Retinal pigment epithelial cell (primary cell): ENCODE measurements around the gene TRIM64.
"Not testable (repeated sequence)": the region's sequence is repeated elsewhere in the genome, so short reads cannot be mapped to it uniquely, and the experiment has no call there.

Experiments used
- DNase-seq: peaks from one replicate; pipeline ENCODE4 v3.0.0-alpha.2; 2010; ENCODE audit warnings: low read depth
- H3K4me3 ChIP-seq: 2 replicates; pipeline ENCODE4 v1.5.1; 2011; ENCODE audit warnings: mild to moderate bottlenecking, low read length, control low read depth, moderate library complexity
- CTCF ChIP-seq: conservative IDR thresholded peaks from 2 replicates; pipeline ENCODE4 v1.5.1; 2011; ENCODE audit warnings: low read depth, low read length, control low read depth, inconsistent platforms

Gene TRIM64

GRCh38 chr11:89965737-89966136 is at the start of gene TRIM64:
Gene TRIM64 (plus strand): TSS chr11:89966037. CDS start chr11:89968504, 2,467 bp downstream.
- not testable (repeated sequence) for DNase-seq, H3K4me3 ChIP-seq

GRCh38 chr11:89922195-89922660 is 43.6 kb upstream of the TRIM64 start, which contains the start of gene TRIM49D1:
Gene TRIM49D1 (minus strand): TSS chr11:89922245. CDS start chr11:89917710, 4,535 bp downstream.
- no peak for TF ChIP-seq CTCF
- no peak for DNase-seq
- H3K4me3 ChIP-seq, result no peak within 1 kb of the TSS

GRCh38 chr11:89923764-89924163 is 42.1 kb upstream of the TRIM64 start, which contains the start of gene TRIM49D2:
Gene TRIM49D2 (plus strand): TSS chr11:89924064. CDS start chr11:89926762, 2,698 bp downstream.
- not testable (repeated sequence) for DNase-seq, H3K4me3 ChIP-seq

- DNase-seq, result not testable (repeated sequence)
These were observed 5.0 kb upstream of the TRIM64 start for GRCh38 chr11:89960833-89961232.

More at GRCh38 chr11:89960833-89961232, 5.0 kb upstream of the TRIM64 start:
- H3K4me3 ChIP-seq, result not testable (repeated sequence)
